ENCODE data around the gene COG6. TPM values are rescaled to one million over a fixed set of nuclear protein-coding genes. Genes with fewer than 3 reads are reported as not detected.

COG6 gene
- total RNA-seq, 1 donor from 2014 or later, result 67.0 TPM

GRCh38 chr13:39783051-39783450 lies 127.6 kb downstream of the COG6 start:
- Mint-ChIP-seq H3K27ac (ENCODE audit: unreplicated experiment) (no peak overlapping the region), H3K9me3 (ENCODE audit: unreplicated experiment) (no peaks in the 10 kb centered on the region), H3K36me3 (ENCODE audit: low read depth, unreplicated experiment) (no peaks in the 10 kb centered on the region), H3K4me1 (ENCODE audit: low read depth, unreplicated experiment) (peaks cover 42% of the 10 kb centered on the region), H3K4me3 (ENCODE audit: unreplicated experiment) (no peak overlapping the region), H3K27me3 (ENCODE audit: low read depth, unreplicated experiment) (no peaks in the 10 kb centered on the region)
- no peak overlapping the region for H3K4me2 ChIP-seq (ENCODE audit: low read length)
- TF ChIP-seq CTCF (IDR thresholded peaks at IDR 0.05; ENCODE audit: insufficient read depth, low read depth, low read length) (no peak), EZH2 (IDR thresholded peaks at IDR 0.05; ENCODE audit: insufficient read depth, low read length) (no peak)
- no peaks in the 10 kb centered on the region for H3K36me3 ChIP-seq (ENCODE audit: insufficient read depth, low read length)
- H4K20me1 ChIP-seq (ENCODE audit: insufficient read depth, low read length), result no peaks in the 10 kb centered on the region
- H2AFZ ChIP-seq (ENCODE audit: low read depth, low read length), result no peak overlapping the region
- no peak overlapping the region for H3K4me3 ChIP-seq (ENCODE audit: insufficient read depth, low read depth, low read length)
- H3K4me1 ChIP-seq (ENCODE audit: insufficient read depth, low read length), result peaks cover 17% of the 10 kb centered on the region
- H3K27ac ChIP-seq (ENCODE audit: low read depth, low read length), result no peak overlapping the region
- H3K9me3 ChIP-seq (ENCODE audit: insufficient read depth, low read depth, low read length), result no peaks in the 10 kb centered on the region
- no peaks in the 10 kb centered on the region for H3K27me3 ChIP-seq (ENCODE audit: insufficient read depth, low read length)
- H3K79me2 ChIP-seq (ENCODE audit: insufficient read depth, low read length), result no peaks in the 10 kb centered on the region
- DNase-seq (ENCODE audit: low read depth), result no peak
- FAIRE-seq, result no peak
- H3K9ac ChIP-seq (ENCODE audit: low read length), result no peak overlapping the region

GRCh38 chr13:39784347-39784746 lies 128.9 kb downstream of the COG6 start:
- Histone ChIP-seq H3K4me2 (ENCODE audit: low read length) (no peak overlapping the region), H4K20me1 (ENCODE audit: insufficient read depth, low read length) (no peaks in the 10 kb centered on the region), H3K27me3 (ENCODE audit: insufficient read depth, low read length) (no peaks in the 10 kb centered on the region), H3K4me3 (ENCODE audit: insufficient read depth, low read depth, low read length) (no peak overlapping the region), H3K27ac (ENCODE audit: low read depth, low read length) (no peak overlapping the region), H3K36me3 (ENCODE audit: insufficient read depth, low read length) (no peaks in the 10 kb centered on the region), H3K9ac (ENCODE audit: low read length) (no peak overlapping the region), H3K79me2 (ENCODE audit: insufficient read depth, low read length) (no peaks in the 10 kb centered on the region), H3K9me3 (ENCODE audit: insufficient read depth, low read depth, low read length) (peaks cover 1% of the 10 kb centered on the region), H3K4me1 (ENCODE audit: insufficient read depth, low read length) (peaks cover 8% of the 10 kb centered on the region), H2AFZ (ENCODE audit: low read depth, low read length) (no peak overlapping the region)
- Mint-ChIP-seq H3K36me3 (ENCODE audit: low read depth, unreplicated experiment) (peaks cover 3% of the 10 kb centered on the region), H3K9me3 (ENCODE audit: unreplicated experiment) (peaks cover 4% of the 10 kb centered on the region), H3K27ac (ENCODE audit: unreplicated experiment) (no peak overlapping the region), H3K4me3 (ENCODE audit: unreplicated experiment) (no peak overlapping the region), H3K4me1 (ENCODE audit: low read depth, unreplicated experiment) (peaks cover 35% of the 10 kb centered on the region), H3K27me3 (ENCODE audit: low read depth, unreplicated experiment) (no peaks in the 10 kb centered on the region)
- DNase-seq (ENCODE audit: low read depth) (peak; percentile 34), FAIRE-seq (no peak)
- TF ChIP-seq EZH2 (IDR thresholded peaks at IDR 0.05; ENCODE audit: insufficient read depth, low read length), result no peak
- TF ChIP-seq CTCF (IDR thresholded peaks at IDR 0.05; ENCODE audit: insufficient read depth, low read depth, low read length), result no peak

- no peaks in the 10 kb centered on the region for H3K36me3 ChIP-seq (ENCODE audit: insufficient read depth, low read length)
- no peak for FAIRE-seq
- H3K4me2 ChIP-seq (ENCODE audit: low read length), result no peak overlapping the region
- TF ChIP-seq CTCF (IDR thresholded peaks at IDR 0.05; ENCODE audit: insufficient read depth, low read depth, low read length) (no peak), EZH2 (IDR thresholded peaks at IDR 0.05; ENCODE audit: insufficient read depth, low read length) (no peak)
- no peak overlapping the region for H2AFZ ChIP-seq (ENCODE audit: low read depth, low read length)
- no peaks in the 10 kb centered on the region for H3K27me3 ChIP-seq (ENCODE audit: insufficient read depth, low read length)
- no peak overlapping the region for H3K4me3 Mint-ChIP-seq (ENCODE audit: unreplicated experiment)
- no peaks in the 10 kb centered on the region for H3K79me2 ChIP-seq (ENCODE audit: insufficient read depth, low read length)
- peaks cover 20% of the 10 kb centered on the region for H3K4me1 Mint-ChIP-seq (ENCODE audit: low read depth, unreplicated experiment)
- peaks cover 4% of the 10 kb centered on the region for H3K36me3 Mint-ChIP-seq (ENCODE audit: low read depth, unreplicated experiment)
- DNase-seq (ENCODE audit: low read depth), result no peak
- no peaks in the 10 kb centered on the region for H4K20me1 ChIP-seq (ENCODE audit: insufficient read depth, low read length)
- H3K27ac Mint-ChIP-seq (ENCODE audit: unreplicated experiment), result no peak overlapping the region
- no peak overlapping the region for H3K9ac ChIP-seq (ENCODE audit: low read length)
- H3K27ac ChIP-seq (ENCODE audit: low read depth, low read length), result no peak overlapping the region
- H3K4me1 ChIP-seq (ENCODE audit: insufficient read depth, low read length), result no peaks in the 10 kb centered on the region
- H3K27me3 Mint-ChIP-seq (ENCODE audit: low read depth, unreplicated experiment), result no peaks in the 10 kb centered on the region
- H3K4me3 ChIP-seq (ENCODE audit: insufficient read depth, low read depth, low read length), result no peak overlapping the region
- H3K9me3 ChIP-seq (ENCODE audit: insufficient read depth, low read depth, low read length), result peaks cover 4% of the 10 kb centered on the region
- H3K9me3 Mint-ChIP-seq (ENCODE audit: unreplicated experiment), result peaks cover 7% of the 10 kb centered on the region
Observed at GRCh38 chr13:39786091-39786490, 130.6 kb downstream of the COG6 start.

All from astrocyte (in vitro differentiated cells and primary cell).